ENCODE measurements around the gene BMP7.
"Not testable (repeated sequence)": the region's sequence is repeated elsewhere in the genome, so short reads cannot be mapped to it uniquely, and the experiment has no call there.

The BMP7 gene

GRCh38 chr20:57240581-57241362 lies 25.7 kb downstream of the BMP7 start:
- no peak for TF ChIP-seq CTCF (IDR thresholded peaks at IDR 0.05; ENCODE audit: low read depth, low read length)
- Histone ChIP-seq H3K9me3 (ENCODE audit: severe bottlenecking) (peaks cover 4% of the 10 kb centered on the region), H3K27me3 (ENCODE audit: insufficient read depth, low read depth, severe bottlenecking) (peaks cover 32% of the 10 kb centered on the region), H3K4me3 (ENCODE audit: low read depth, low read length) (no peak overlapping the region), H3K27ac (no peak overlapping the region), H3K36me3 (no peaks in the 10 kb centered on the region)
- no peak for DNase-seq

DNA sequence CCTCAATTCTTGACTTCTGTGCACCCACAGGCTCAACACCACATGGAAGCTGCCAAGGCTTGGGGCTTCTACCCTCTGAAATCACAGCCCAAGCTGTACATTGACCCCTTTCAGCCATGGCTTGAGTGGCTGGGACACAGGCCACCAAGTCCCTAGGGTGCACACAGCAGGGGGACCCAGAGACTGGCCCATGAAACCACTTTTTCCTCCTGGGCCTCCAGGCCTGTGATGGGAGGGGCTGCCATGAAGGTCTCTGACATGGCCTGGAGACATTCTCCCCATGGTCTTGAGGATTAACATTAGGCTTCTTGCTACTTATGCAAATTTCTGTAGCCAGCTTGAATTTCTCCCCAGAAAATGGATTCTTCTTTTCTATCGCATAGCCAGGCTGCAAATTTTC lies 26.7 kb downstream of the BMP7 start:
- not testable (repeated sequence) for H3K36me3 ChIP-seq; DNase-seq; H3K27ac ChIP-seq; H3K4me3 ChIP-seq (ENCODE audit: low read depth, low read length); H3K9me3 ChIP-seq (ENCODE audit: severe bottlenecking)
- H3K27me3 ChIP-seq (ENCODE audit: insufficient read depth, low read depth, severe bottlenecking), result peaks cover 38% of the 10 kb centered on the region

DNA sequence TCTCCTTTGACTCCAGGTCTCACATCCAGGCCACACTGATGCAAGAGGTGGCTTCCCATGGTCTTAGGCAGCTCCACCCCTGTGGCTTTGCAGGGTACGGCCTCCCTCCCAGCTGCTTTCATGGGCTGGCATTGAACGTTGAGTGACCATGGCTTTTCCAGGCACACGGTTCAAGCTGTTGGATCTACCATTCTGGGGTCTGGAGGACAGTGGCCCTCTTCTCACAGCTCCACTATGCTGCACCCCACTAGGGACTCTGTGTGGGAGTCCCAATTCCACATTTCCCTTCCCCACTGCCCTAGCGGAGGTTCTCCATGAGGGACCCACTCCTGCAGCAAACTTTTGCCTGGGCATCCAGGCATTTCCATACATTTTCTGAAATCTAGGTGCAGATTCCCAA lies 27.1 kb downstream of the BMP7 start:
- H3K9me3 ChIP-seq (ENCODE audit: severe bottlenecking); DNase-seq; H3K27ac ChIP-seq; H3K36me3 ChIP-seq; H3K4me3 ChIP-seq (ENCODE audit: low read depth, low read length): not testable (repeated sequence)
- peaks cover 37% of the 10 kb centered on the region for H3K27me3 ChIP-seq (ENCODE audit: insufficient read depth, low read depth, severe bottlenecking)

GRCh38 chr20:57238089-57238488 lies 28.4 kb downstream of the BMP7 start:
- peaks cover 4% of the 10 kb centered on the region for H3K9me3 ChIP-seq (ENCODE audit: severe bottlenecking)
- peaks cover 35% of the 10 kb centered on the region for H3K27me3 ChIP-seq (ENCODE audit: insufficient read depth, low read depth, severe bottlenecking)
- no peak overlapping the region for H3K27ac ChIP-seq
- no peak for TF ChIP-seq CTCF (IDR thresholded peaks at IDR 0.05; ENCODE audit: low read depth, low read length)
- H3K4me3 ChIP-seq (ENCODE audit: low read depth, low read length), result no peak overlapping the region
- no peak for DNase-seq
- no peaks in the 10 kb centered on the region for H3K36me3 ChIP-seq

DNA sequence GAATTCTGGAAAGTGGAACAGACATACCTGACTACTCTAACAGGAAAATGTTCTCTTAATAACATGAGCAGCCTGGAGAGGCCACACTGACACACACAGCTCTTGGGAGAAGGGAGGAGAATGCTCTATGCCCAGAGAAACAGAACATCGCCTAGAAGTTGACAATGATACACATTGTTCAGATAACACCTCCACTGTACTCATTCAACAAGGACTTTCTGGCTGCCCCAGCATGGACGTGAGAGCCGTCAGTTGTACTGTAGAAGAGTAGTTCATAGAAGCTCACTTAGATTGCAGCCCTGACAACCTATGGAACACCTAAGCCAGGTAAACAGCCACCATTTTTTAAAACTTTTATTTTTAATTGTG lies 28.9 kb downstream of the BMP7 start:
- no peak for TF ChIP-seq CTCF (IDR thresholded peaks at IDR 0.05; ENCODE audit: low read depth, low read length)
- H3K36me3 ChIP-seq, result no peaks in the 10 kb centered on the region
- peaks cover 4% of the 10 kb centered on the region for H3K9me3 ChIP-seq (ENCODE audit: severe bottlenecking)
- H3K27me3 ChIP-seq (ENCODE audit: insufficient read depth, low read depth, severe bottlenecking), result peaks cover 32% of the 10 kb centered on the region
- no peak overlapping the region for H3K4me3 ChIP-seq (ENCODE audit: low read depth, low read length)
- no peak for DNase-seq
- no peak overlapping the region for H3K27ac ChIP-seq

GRCh38 chr20:57236813-57237584 lies 29.4 kb downstream of the BMP7 start:
- Histone ChIP-seq H3K27ac (no peak overlapping the region), H3K9me3 (ENCODE audit: severe bottlenecking) (peaks cover 4% of the 10 kb centered on the region), H3K27me3 (ENCODE audit: insufficient read depth, low read depth, severe bottlenecking) (peaks cover 33% of the 10 kb centered on the region), H3K4me3 (ENCODE audit: low read depth, low read length) (no peak overlapping the region), H3K36me3 (no peaks in the 10 kb centered on the region)
- no peak for TF ChIP-seq CTCF (IDR thresholded peaks at IDR 0.05; ENCODE audit: low read depth, low read length)
- DNase-seq, result no peak

All from WERI-Rb-1 (cell line).